ENCODE data around the gene KRT73.

DNA sequence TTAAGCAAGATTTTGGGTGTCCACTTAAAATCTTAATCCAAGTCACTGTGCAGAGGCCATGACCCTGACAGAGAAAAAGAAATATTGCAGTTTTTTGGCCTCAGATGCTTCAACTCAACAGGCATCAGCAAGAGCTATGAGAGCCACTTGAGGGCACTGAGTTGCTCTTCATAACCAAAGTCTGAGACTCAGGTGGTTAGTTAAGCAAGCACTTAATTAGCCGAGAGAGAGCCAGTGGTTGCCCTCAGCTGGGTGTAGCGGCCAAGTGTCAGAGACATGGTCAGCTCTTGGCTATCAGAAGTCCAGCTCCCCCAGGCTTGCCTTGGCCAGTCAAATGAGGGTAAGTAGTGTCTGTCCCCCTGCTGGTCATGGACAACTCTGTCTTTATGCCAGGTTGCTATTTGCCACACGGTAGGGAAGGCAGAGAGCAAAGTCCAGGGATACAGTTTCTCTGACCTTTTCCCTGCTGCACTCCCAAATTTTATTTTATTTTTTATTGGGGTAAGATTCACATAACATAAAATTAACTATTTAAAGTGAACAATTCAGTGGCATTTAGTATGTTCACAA is 56.4 kb downstream of the KRT73 start:
- TF ChIP-seq, protein P1, sequence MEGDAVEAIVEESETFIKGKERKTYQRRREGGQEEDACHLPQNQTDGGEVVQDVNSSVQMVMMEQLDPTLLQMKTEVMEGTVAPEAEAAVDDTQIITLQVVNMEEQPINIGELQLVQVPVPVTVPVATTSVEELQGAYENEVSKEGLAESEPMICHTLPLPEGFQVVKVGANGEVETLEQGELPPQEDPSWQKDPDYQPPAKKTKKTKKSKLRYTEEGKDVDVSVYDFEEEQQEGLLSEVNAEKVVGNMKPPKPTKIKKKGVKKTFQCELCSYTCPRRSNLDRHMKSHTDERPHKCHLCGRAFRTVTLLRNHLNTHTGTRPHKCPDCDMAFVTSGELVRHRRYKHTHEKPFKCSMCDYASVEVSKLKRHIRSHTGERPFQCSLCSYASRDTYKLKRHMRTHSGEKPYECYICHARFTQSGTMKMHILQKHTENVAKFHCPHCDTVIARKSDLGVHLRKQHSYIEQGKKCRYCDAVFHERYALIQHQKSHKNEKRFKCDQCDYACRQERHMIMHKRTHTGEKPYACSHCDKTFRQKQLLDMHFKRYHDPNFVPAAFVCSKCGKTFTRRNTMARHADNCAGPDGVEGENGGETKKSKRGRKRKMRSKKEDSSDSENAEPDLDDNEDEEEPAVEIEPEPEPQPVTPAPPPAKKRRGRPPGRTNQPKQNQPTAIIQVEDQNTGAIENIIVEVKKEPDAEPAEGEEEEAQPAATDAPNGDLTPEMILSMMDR (IDR thresholded peaks at IDR 0.05): peak in 1 of 3 experiments; percentile 28
- no peak for TF ChIP-seq POLR2A (IDR thresholded peaks at IDR 0.05)
